Tibial nerve (tissue), 4 donors: ENCODE results near the gene HOXA5. TPM values are rescaled to one million over a fixed set of nuclear protein-coding genes. Genes with fewer than 3 reads are reported as not detected.

Experiments used
- DNase-seq, 2 donors: peaks; one replicate each; pipeline ENCODE4 v3.0.0-alpha.2; 2019; ENCODE audit warnings: low spot score in 2 of 2
- H3K27ac ChIP-seq, 4 donors: fragments of 200-600 bp; sonication (generic) in 3 of 4; one replicate each; pipeline ENCODE4 v1.5.1; 2017 to 2019; ENCODE audit warnings: mild to moderate bottlenecking in 1 of 4
- H3K27me3 ChIP-seq, 2 donors: fragments of 200-600 bp; sonication (generic) in 1 of 2; one replicate each; pipeline versions ENCODE4 v1.5.1 to v1.6.0; 2017 to 2019
- H3K36me3 ChIP-seq, 3 donors: fragments of 200-600 bp; sonication (generic); one replicate each; pipeline ENCODE4 v1.5.1; 2018 to 2019
- H3K4me1 ChIP-seq, 4 donors: fragments of 200-600 bp; sonication (generic) in 3 of 4; one replicate each; pipeline ENCODE4 v1.5.1; 2017 to 2019
- H3K4me3 ChIP-seq, 4 donors: fragments of 200-600 bp; sonication (generic) in 3 of 4; one replicate each; pipeline ENCODE4 v1.5.1; 2017 to 2019; ENCODE audit warnings: mild to moderate bottlenecking in 1 of 4, moderate library complexity in 1 of 4
- H3K9me3 ChIP-seq, 4 donors: fragments of 200-600 bp; sonication (generic) in 3 of 4; one replicate each; pipeline ENCODE4 v1.5.1; 2017 to 2019
- CTCF ChIP-seq, 5 experiments: fragments of 200-600 bp in 3 of 5; fragments of 450-650 bp in 2 of 5; sonication (generic) in 3 of 5; IDR thresholded peaks; one replicate each; pipeline ENCODE4 v1.5.1; 2016 to 2019; ENCODE audit warnings: antibody characterized with exemption in 5 of 5, mild to moderate bottlenecking in 3 of 5, moderate library complexity in 2 of 5
- EP300 ChIP-seq, 2 donors: sonication (generic); formaldehyde crosslinking; IDR thresholded peaks; one replicate each; pipeline ENCODE4 v1.6.1; 2017; ENCODE audit warnings: antibody characterized with exemption in 2 of 2, mild to moderate bottlenecking in 1 of 2
- POLR2A ChIP-seq, 2 donors: fragments of 450-650 bp; IDR thresholded peaks; one replicate each; pipeline ENCODE4 v1.6.1; 2017; ENCODE audit warnings: antibody characterized with exemption in 2 of 2, mild to moderate bottlenecking in 2 of 2, moderate library complexity in 2 of 2
- WGBS, 2 donors: methylation state at CpG; one replicate each; pipeline ENCODE4 v1.1.5; 2018; 5-methylcytosine and 5-hydroxymethylcytosine counted together
- total RNA-seq, 4 donors: library from RNA; depleted of rRNA; stranded (reverse); fragments of >200 nt; gene quantifications; one replicate each; pipeline ENCODE4 v1.1.0, GENCODE V29; 2016

The HOXA5 gene
- total RNA-seq: 10 to 100 TPM; 12.0 to 25.9 (median 16.6) TPM

- H3K27me3 ChIP-seq: peaks cover 0 to 96% of the 10 kb centered on the region in 2 donors
- H3K36me3 ChIP-seq: peaks cover 0 to 33% (median 0%) of the 10 kb centered on the region in 3 donors
- TF ChIP-seq CTCF (IDR thresholded peaks at IDR 0.05): peak; percentile 42 to 82 (median 63)
- peak; percentile 51 to 68 for TF ChIP-seq EP300 (IDR thresholded peaks at IDR 0.05)
- TF ChIP-seq POLR2A (IDR thresholded peaks at IDR 0.05): peak in 1 of 2 donors; percentile 51
- H3K27ac ChIP-seq: peak within 1 kb of the TSS; percentile 25 to 83 (median 76)
- peaks cover 0 to 60% (median 5%) of the 10 kb centered on the region in 4 donors for H3K4me1 ChIP-seq
- H3K9me3 ChIP-seq: no peaks in the 10 kb centered on the region
- peak within 1 kb of the TSS; percentile 28 to 54 (median 44) for H3K4me3 ChIP-seq
- DNase-seq: no peak
- 23 to 43% methylated on average over 40 to 59 of the region's 86 CpGs for WGBS, 2 donors
Observed at GRCh38 chr7:27143023-27143949, at the start of gene HOXA5. HOXA5 (minus strand) TSS chr7:27143681; CDS start chr7:27143607, 74 bp downstream.

GRCh38 chr7:27192546-27193334 lies 49.3 kb upstream of the HOXA5 start:
- H3K4me1 ChIP-seq: peaks cover 0 to 38% (median 25%) of the 10 kb centered on the region in 4 donors
- peak in 1 of 2 donors; percentile 21 for DNase-seq
- H3K36me3 ChIP-seq: no peaks in the 10 kb centered on the region
- no peaks in the 10 kb centered on the region for H3K9me3 ChIP-seq
- peaks cover under 1 to 94% of the 10 kb centered on the region in 2 donors for H3K27me3 ChIP-seq
- peak overlapping the region in 3 of 4 donors; percentile 17 to 87 (median 50) for H3K27ac ChIP-seq
- WGBS, 2 donors: 1 to 9% methylated on average over 32 to 62 of the region's 78 CpGs
- TF ChIP-seq CTCF (IDR thresholded peaks at IDR 0.05) (no peak), EP300 (IDR thresholded peaks at IDR 0.05) (no peak), POLR2A (IDR thresholded peaks at IDR 0.05) (no peak)
- peak overlapping the region; percentile 19 to 51 (median 38) for H3K4me3 ChIP-seq

GRCh38 chr7:27191833-27192545 lies 48.5 kb upstream of the HOXA5 start:
- Histone ChIP-seq H3K9me3 (no peaks in the 10 kb centered on the region), H3K4me1 (peaks cover 0 to 42% (median 29%) of the 10 kb centered on the region in 4 donors), H3K4me3 (peak overlapping the region; percentile 19 to 51 (median 38)), H3K27me3 (peaks cover 0 to 94% of the 10 kb centered on the region in 2 donors), H3K36me3 (no peaks in the 10 kb centered on the region), H3K27ac (peak overlapping the region in 3 of 4 donors; percentile 17 to 87 (median 50))
- 13 to 16% methylated on average over 39 of the region's 42 CpGs for WGBS, 2 donors
- DNase-seq: peak in 1 of 2 donors; percentile 26
- TF ChIP-seq EP300 (IDR thresholded peaks at IDR 0.05) (peak in 1 of 2 donors; percentile 6), CTCF (IDR thresholded peaks at IDR 0.05) (no peak)

GRCh38 chr7:27191161-27191731 lies 47.8 kb upstream of the HOXA5 start:
- DNase-seq: peak in 1 of 2 donors; percentile 11
- peak overlapping the region in 1 of 4 donors; percentile 87 for H3K27ac ChIP-seq
- H3K9me3 ChIP-seq: no peaks in the 10 kb centered on the region
- peak overlapping the region in 1 of 4 donors; percentile 43 for H3K4me3 ChIP-seq
- no peak for TF ChIP-seq CTCF (IDR thresholded peaks at IDR 0.05)
- no peak for TF ChIP-seq EP300 (IDR thresholded peaks at IDR 0.05)
- no peak for TF ChIP-seq POLR2A (IDR thresholded peaks at IDR 0.05)
- no peaks in the 10 kb centered on the region for H3K36me3 ChIP-seq
- WGBS, 2 donors: 49 to 67% methylated on average over 15 of the region's 15 CpGs
- peaks cover 0 to 42% (median 29%) of the 10 kb centered on the region in 4 donors for H3K4me1 ChIP-seq
- peaks cover 0 to 94% of the 10 kb centered on the region in 2 donors for H3K27me3 ChIP-seq
